ENCODE measurements around the gene POU2F2. TPM values are rescaled to one million over a fixed set of nuclear protein-coding genes. Genes with fewer than 3 reads are reported as not detected.

Gene POU2F2
- total RNA-seq, 1 experiment from 2014 or later, result 6.0 TPM

- no peak overlapping the region for H3K4me3 Mint-ChIP-seq
- TF ChIP-seq OVOL2 (CRISPR knock-in tag; IDR thresholded peaks at IDR 0.05; ENCODE audit: borderline replicate concordance) (no peak), ATF2 (CRISPR knock-in tag; IDR thresholded peaks at IDR 0.05; ENCODE audit: borderline replicate concordance, low read depth) (no peak), EMX1 (CRISPR knock-in tag; IDR thresholded peaks at IDR 0.05) (no peak), ATF6 (CRISPR knock-in tag; IDR thresholded peaks at IDR 0.05) (no peak), JUN (CRISPR knock-in tag; IDR thresholded peaks at IDR 0.05) (no peak), E2F1 (CRISPR knock-in tag; IDR thresholded peaks at IDR 0.05) (no peak)
- POLR2A ChIA-PET, result no interaction called here
Measured at GRCh38 chr19:42130254-42130573, 2.0 kb downstream of the POU2F2 start.

GRCh38 chr19:42129399-42130253 is 2.6 kb downstream of the POU2F2 start:
- Mint-ChIP-seq H3K27me3 (ENCODE audit: low read depth) (peaks cover 24% of the 10 kb centered on the region), H3K9me3 (peaks cover 1% of the 10 kb centered on the region), H3K4me3 (no peak overlapping the region), H3K4me1 (peaks cover 14% of the 10 kb centered on the region), H3K36me3 (peaks cover under 1% of the 10 kb centered on the region; the same call in 1 of the 2 replicates), H3K27ac (no peak overlapping the region)
- DNase-seq (ENCODE audit: low spot score), result no peak
- ChIA-PET CTCF (interaction anchor here (0.6 to 2.0 kb wide), 6 partner anchors 10 to 47 kb away, joined by 3 to 6 read pairs (median 5); no protein-coding TSS in a partner anchor), POLR2A (no interaction called here)
- no peak for ATAC-seq
- TF ChIP-seq PREB (CRISPR knock-in tag; IDR thresholded peaks at IDR 0.05; ENCODE audit: borderline replicate concordance) (no peak), CTCF (IDR thresholded peaks at IDR 0.05) (no peak), ZNF532 (CRISPR knock-in tag; IDR thresholded peaks at IDR 0.05; ENCODE audit: borderline replicate concordance) (no peak), TEAD4 (CRISPR knock-in tag; IDR thresholded peaks at IDR 0.05) (no peak), TCF7 (CRISPR knock-in tag; IDR thresholded peaks at IDR 0.05; ENCODE audit: low read depth) (no peak), MYBL2 (CRISPR knock-in tag; IDR thresholded peaks at IDR 0.05) (no peak), NR2C2 (CRISPR knock-in tag; IDR thresholded peaks at IDR 0.05) (no peak), FOXP4 (CRISPR knock-in tag; IDR thresholded peaks at IDR 0.05) (no peak), JUN (CRISPR knock-in tag; IDR thresholded peaks at IDR 0.05) (no peak), SMAD3 (CRISPR knock-in tag; IDR thresholded peaks at IDR 0.05; ENCODE audit: borderline replicate concordance) (no peak), NFE2L1 (CRISPR knock-in tag; IDR thresholded peaks at IDR 0.05) (no peak), SOX15 (CRISPR knock-in tag; IDR thresholded peaks at IDR 0.05) (no peak), MAX (CRISPR knock-in tag; IDR thresholded peaks at IDR 0.05) (no peak), SMAD4 (CRISPR knock-in tag; IDR thresholded peaks at IDR 0.05) (no peak)

More at GRCh38 chr19:42130254-42130573, 2.0 kb downstream of the POU2F2 start:
- Mint-ChIP-seq H3K27ac (no peak overlapping the region), H3K36me3 (no peaks in the 10 kb centered on the region), H3K4me1 (peaks cover 14% of the 10 kb centered on the region), H3K27me3 (ENCODE audit: low read depth) (peaks cover 24% of the 10 kb centered on the region), H3K9me3 (no peaks in the 10 kb centered on the region)
- CTCF ChIA-PET, result interaction anchor here (1.8 to 2.0 kb wide), 2 partner anchors 16 to 47 kb away, joined by 5 to 6 read pairs; no protein-coding TSS in a partner anchor
- ATAC-seq (no peak), DNase-seq (ENCODE audit: low spot score) (no peak)

Measured in WTC11 (cell line).